ENCODE results near the gene MEGF11. TPM values are rescaled to one million over a fixed set of nuclear protein-coding genes. Genes with fewer than 3 reads are reported as not detected.
A peak's percentile ranks its signal among the peaks of the same experiment; 100 is the strongest.

MEGF11 gene
- total RNA-seq, 2 donors from 2014 or later, result not detected

DNA sequence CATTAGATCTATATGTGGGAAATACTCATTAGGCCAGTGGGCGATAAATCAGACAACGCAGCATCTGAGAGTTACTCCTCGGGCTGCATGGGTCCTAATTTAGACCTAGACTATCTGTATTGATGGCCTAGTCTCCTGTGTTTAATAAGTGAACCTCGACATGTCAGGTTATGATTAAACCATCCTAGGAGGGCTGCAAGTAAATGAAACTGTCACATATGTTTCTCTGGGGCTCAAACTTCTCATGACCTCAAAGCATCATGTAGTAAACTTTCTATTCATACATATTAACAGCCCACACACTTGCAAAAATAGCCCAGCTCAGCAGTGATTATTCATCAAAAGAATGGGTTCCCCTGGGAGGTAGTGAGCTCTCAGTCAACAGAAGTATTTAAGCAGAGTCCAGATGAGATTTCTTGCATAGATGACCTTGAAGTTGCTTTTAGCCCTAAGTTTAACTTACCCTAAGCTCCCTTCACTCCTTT lies 332.7 kb downstream of the MEGF11 start:
- intact Hi-C loops (cut with DNase I), result no loop called here
- no peak overlapping the region for H3K4me3 ChIP-seq
- TF ChIP-seq, protein P1, sequence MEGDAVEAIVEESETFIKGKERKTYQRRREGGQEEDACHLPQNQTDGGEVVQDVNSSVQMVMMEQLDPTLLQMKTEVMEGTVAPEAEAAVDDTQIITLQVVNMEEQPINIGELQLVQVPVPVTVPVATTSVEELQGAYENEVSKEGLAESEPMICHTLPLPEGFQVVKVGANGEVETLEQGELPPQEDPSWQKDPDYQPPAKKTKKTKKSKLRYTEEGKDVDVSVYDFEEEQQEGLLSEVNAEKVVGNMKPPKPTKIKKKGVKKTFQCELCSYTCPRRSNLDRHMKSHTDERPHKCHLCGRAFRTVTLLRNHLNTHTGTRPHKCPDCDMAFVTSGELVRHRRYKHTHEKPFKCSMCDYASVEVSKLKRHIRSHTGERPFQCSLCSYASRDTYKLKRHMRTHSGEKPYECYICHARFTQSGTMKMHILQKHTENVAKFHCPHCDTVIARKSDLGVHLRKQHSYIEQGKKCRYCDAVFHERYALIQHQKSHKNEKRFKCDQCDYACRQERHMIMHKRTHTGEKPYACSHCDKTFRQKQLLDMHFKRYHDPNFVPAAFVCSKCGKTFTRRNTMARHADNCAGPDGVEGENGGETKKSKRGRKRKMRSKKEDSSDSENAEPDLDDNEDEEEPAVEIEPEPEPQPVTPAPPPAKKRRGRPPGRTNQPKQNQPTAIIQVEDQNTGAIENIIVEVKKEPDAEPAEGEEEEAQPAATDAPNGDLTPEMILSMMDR (IDR thresholded peaks at IDR 0.05), result no peak
- TF ChIP-seq POLR2A (IDR thresholded peaks at IDR 0.05), result no peak
- ATAC-seq (no peak), DNase-seq (no peak)
- no peaks in the 10 kb centered on the region for H3K36me3 ChIP-seq (replicated peaks in 1 of 2; ENCODE audit: insufficient read depth in 1 of 2, low read depth in 2 of 2)
- no peak overlapping the region for H3K27ac ChIP-seq
- no peaks in the 10 kb centered on the region for H3K27me3 ChIP-seq
- peaks cover 19% of the 10 kb centered on the region for H3K4me1 ChIP-seq
- no peaks in the 10 kb centered on the region for H3K9me3 ChIP-seq
- 63 to 68% methylated on average over 4 of the region's 4 CpGs for WGBS, 2 donors

DNA sequence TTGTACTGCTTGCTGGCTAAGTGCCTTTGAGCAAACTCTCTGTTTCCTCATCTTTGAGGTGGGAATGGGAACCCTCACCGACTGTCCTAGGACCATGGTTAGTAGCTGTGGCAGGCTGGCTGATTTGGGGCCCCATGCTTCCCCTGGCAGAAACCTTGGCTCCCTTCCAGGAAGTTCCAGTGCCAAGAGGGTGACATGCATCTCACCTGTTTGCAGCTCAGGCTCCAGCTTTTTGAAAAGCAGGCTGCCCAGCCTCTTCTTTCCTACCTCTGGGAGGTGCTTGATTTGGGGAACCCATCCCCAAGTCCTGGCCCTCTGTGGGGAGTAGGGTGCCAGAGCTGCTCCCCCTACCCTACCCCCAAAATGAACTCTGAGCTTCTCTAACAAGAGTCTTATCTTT lies 333.4 kb downstream of the MEGF11 start:
- intact Hi-C loops (cut with DNase I), result no loop called here
- peak in 2 of 4 donors; percentile 49 for DNase-seq

DNA sequence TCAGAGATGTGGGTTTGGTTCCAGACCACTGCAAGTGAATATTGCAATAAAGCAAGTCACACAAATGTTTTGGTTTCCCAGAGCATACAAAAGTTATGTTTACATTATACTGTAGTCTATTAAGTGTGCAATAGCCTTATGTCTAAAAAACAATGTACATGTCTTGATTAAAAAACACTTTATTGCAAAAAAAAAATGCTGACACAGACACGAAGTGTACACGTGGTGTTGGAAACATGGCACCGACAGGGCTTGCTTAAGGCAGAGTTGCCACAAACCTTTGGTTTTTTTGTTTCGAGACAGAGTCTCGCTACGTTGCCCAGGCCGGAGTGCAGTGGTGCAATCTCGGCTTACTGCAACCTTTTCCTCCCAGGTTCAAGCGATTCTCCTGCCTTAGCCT lies 334.2 kb downstream of the MEGF11 start:
- H3K4me3 ChIP-seq, result no peak overlapping the region
- H3K4me1 ChIP-seq, result peaks cover 34% of the 10 kb centered on the region
- no peaks in the 10 kb centered on the region for H3K9me3 ChIP-seq
- ATAC-seq (no peak), DNase-seq (no peak)
- WGBS, 2 donors, result 89 to 92% methylated on average over 9 of the region's 9 CpGs
- TF ChIP-seq, protein P1 (IDR thresholded peaks at IDR 0.05), result no peak
- no peak for TF ChIP-seq POLR2A (IDR thresholded peaks at IDR 0.05)
- no peaks in the 10 kb centered on the region for H3K36me3 ChIP-seq (replicated peaks in 1 of 2; ENCODE audit: insufficient read depth in 1 of 2, low read depth in 2 of 2)
- no peak overlapping the region for H3K27ac ChIP-seq
- H3K27me3 ChIP-seq, result no peaks in the 10 kb centered on the region
- intact Hi-C loops (cut with DNase I), result no loop called here

More for the DNA sequence above, 333.4 kb downstream of the MEGF11 start:
- no peaks in the 10 kb centered on the region for H3K36me3 ChIP-seq (replicated peaks in 1 of 2; ENCODE audit: insufficient read depth in 1 of 2, low read depth in 2 of 2)
- TF ChIP-seq POLR2A (IDR thresholded peaks at IDR 0.05), result no peak
- TF ChIP-seq, protein P1 (IDR thresholded peaks at IDR 0.05), result no peak
- WGBS, 2 donors, result 0 to 14% methylated on average over 1 of the region's 1 CpG
- no peaks in the 10 kb centered on the region for H3K27me3 ChIP-seq
- no peak overlapping the region for H3K4me3 ChIP-seq
- ATAC-seq, result no peak
- H3K4me1 ChIP-seq, result peaks cover 26% of the 10 kb centered on the region
- H3K27ac ChIP-seq, result no peak overlapping the region
- no peaks in the 10 kb centered on the region for H3K9me3 ChIP-seq

DNA sequence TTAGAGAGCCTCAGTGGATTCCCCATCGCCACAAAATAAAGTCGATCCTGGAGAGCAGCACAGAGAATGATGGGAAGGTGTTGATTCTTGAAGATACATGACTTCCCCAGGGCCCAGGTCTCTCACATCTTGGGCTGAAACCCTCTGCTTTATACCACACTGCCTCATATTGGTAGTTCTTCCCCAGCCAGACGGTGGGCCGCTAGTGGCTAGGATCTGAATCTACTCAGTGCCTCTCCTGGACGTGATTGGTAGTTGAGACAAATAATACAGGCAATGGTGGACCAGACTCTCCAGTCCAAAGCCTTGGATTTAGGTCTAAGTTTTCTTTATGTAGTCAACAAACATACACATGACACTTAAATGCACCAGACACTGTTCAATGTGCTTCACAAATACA lies 334.6 kb downstream of the MEGF11 start:
- Histone ChIP-seq H3K27ac (no peak overlapping the region), H3K9me3 (no peaks in the 10 kb centered on the region), H3K4me1 (peaks cover 37% of the 10 kb centered on the region), H3K4me3 (no peak overlapping the region), H3K27me3 (no peaks in the 10 kb centered on the region), H3K36me3 (replicated peaks in 1 of 2; ENCODE audit: insufficient read depth in 1 of 2, low read depth in 2 of 2) (no peaks in the 10 kb centered on the region)
- intact Hi-C loops (cut with DNase I), result no loop called here
- ATAC-seq (no peak), DNase-seq (no peak)
- 93 to 96% methylated on average over 5 of the region's 5 CpGs for WGBS, 2 donors
- TF ChIP-seq, protein P1 (IDR thresholded peaks at IDR 0.05), result no peak
- no peak for TF ChIP-seq POLR2A (IDR thresholded peaks at IDR 0.05)

DNA sequence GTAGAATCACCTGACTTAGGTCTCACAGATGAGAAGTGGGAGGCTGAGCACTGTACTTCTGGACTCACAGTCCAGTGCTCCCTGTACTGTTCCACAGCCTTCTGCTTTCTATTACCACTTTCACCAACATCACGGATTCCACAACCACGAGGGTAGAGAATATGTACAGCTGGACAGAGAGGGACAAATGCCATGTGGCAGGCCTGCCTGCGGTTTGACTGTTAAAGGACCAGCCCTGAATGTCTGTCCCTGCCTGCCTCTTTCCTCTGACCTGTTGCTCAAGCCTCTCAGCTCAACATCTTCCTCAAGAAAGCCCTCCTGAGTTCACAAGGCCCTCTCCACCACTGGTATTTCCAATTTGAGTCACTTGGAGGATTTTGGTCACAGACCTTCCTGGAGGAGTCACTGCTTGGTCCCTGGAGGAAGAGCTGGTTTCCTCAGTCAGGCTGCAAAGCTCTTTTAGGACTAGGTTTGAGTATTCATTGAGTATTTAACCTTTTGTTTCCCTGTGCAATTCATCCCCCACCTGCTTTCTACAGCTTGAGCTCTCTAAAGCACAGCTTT lies 335.1 kb downstream of the MEGF11 start:
- no peaks in the 10 kb centered on the region for H3K9me3 ChIP-seq
- H3K36me3 ChIP-seq (replicated peaks in 1 of 2; ENCODE audit: insufficient read depth in 1 of 2, low read depth in 2 of 2), result no peaks in the 10 kb centered on the region
- H3K4me1 ChIP-seq, result peaks cover 37% of the 10 kb centered on the region
- H3K27ac ChIP-seq, result no peak overlapping the region
- intact Hi-C loops (cut with DNase I), result no loop called here
- no peak for ATAC-seq
- WGBS, 2 donors, result 75 to 83% methylated on average over 3 of the region's 3 CpGs
- TF ChIP-seq, protein P1 (IDR thresholded peaks at IDR 0.05), result no peak
- TF ChIP-seq POLR2A (IDR thresholded peaks at IDR 0.05), result no peak
- DNase-seq, result no peak
- no peaks in the 10 kb centered on the region for H3K27me3 ChIP-seq
- H3K4me3 ChIP-seq, result no peak overlapping the region
